GM19452 (cell line): Measurements from ENCODE around the gene CD101.
A peak's percentile ranks its signal among the peaks of the same experiment; 100 is the strongest.
"Not testable (repeated sequence)": the region's sequence is repeated elsewhere in the genome, so short reads cannot be mapped to it uniquely, and the experiment has no call there.

ENCODE experiments used
- ATAC-seq: cut with Tn5 transposase; IDR thresholded peaks from one replicate; pipeline ENCODE4 v1.9.1; 2021; ENCODE audit not compliant: unreplicated experiment

The CD101 gene, protein sequence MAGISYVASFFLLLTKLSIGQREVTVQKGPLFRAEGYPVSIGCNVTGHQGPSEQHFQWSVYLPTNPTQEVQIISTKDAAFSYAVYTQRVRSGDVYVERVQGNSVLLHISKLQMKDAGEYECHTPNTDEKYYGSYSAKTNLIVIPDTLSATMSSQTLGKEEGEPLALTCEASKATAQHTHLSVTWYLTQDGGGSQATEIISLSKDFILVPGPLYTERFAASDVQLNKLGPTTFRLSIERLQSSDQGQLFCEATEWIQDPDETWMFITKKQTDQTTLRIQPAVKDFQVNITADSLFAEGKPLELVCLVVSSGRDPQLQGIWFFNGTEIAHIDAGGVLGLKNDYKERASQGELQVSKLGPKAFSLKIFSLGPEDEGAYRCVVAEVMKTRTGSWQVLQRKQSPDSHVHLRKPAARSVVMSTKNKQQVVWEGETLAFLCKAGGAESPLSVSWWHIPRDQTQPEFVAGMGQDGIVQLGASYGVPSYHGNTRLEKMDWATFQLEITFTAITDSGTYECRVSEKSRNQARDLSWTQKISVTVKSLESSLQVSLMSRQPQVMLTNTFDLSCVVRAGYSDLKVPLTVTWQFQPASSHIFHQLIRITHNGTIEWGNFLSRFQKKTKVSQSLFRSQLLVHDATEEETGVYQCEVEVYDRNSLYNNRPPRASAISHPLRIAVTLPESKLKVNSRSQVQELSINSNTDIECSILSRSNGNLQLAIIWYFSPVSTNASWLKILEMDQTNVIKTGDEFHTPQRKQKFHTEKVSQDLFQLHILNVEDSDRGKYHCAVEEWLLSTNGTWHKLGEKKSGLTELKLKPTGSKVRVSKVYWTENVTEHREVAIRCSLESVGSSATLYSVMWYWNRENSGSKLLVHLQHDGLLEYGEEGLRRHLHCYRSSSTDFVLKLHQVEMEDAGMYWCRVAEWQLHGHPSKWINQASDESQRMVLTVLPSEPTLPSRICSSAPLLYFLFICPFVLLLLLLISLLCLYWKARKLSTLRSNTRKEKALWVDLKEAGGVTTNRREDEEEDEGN

DNA sequence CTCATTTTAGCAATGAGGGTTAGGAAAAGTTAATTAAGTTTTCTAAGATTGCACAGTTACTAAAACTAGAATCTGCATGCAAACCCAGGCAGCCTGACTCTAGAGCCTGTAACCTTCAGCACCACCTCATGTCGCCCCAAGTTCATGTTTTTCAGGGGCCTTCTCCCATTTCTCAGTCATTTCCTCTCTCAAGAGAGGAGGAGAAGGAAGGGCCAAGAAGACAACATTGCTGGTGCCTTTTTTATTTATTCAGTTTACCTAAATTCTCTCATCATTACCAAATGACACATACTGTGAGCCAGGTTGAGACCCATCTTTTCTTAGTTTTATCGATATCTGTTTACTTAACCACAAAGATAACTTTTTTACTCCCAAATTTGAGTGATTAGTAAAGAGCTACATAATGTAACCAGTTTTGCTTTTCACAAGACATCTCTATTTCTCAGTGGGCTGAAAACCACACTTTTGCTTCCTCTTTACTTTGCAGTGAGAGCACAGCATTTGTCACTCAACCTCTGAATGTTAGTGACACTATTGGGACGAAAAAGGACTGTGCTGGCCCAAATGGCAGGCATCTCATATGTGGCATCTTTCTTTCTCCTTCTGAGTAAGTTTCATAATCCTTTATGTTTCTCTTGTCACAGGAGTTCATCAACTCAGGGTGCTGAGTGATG lies at the start of gene CD101:
Gene CD101, plus strand, starts transcription at position 507 of the 674 bp plus-strand sequence. Its CDS starts 58 bp downstream, at position 565.
- peak; percentile 94 for ATAC-seq

DNA sequence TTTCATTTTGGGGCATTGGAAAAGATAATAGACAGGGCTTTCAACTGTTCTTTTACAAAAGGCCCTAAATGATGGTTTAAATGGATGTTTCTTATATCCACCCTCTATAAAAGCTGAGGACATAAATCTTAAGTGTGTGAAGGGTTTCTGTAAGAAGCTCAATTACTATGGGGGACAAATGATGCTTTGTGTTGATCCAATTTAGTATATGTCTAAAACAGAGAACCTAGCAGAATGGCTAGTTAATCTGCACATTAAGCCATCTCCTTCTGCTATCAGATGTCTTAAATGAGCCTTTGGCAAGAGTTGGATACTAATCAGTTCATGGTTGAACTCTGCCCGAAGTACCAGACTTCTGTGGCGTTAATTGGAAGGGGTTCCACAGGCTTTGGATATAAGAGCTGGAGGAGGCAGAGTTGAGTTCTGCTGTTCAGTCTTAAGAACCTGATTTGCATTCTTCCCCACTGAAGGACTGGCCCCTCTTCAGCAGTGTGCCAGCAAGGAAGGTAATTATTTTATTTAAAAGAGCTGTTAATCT lies 48.8 kb upstream of the CD101 start:
- ATAC-seq: no peak

DNA sequence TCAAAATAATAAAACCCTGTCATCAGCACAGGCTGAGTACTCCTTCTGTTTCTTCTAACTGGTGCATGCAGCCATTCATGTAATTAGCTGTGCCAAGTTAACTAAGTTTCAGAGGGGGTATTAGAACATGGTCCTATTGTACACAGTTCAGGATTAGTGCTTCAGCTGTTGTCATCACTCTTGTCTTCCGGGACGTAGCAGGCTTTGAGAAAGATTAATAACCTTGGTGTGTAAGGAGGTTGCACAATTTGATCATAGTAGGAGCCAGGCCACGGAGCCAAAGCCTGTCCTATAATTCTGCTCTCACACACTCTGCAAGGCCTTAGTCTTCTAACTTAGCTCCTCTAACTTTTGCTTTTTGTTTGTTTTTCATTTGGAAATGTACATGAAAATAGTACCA lies 47.1 kb upstream of the CD101 start:
- ATAC-seq: no peak

DNA sequence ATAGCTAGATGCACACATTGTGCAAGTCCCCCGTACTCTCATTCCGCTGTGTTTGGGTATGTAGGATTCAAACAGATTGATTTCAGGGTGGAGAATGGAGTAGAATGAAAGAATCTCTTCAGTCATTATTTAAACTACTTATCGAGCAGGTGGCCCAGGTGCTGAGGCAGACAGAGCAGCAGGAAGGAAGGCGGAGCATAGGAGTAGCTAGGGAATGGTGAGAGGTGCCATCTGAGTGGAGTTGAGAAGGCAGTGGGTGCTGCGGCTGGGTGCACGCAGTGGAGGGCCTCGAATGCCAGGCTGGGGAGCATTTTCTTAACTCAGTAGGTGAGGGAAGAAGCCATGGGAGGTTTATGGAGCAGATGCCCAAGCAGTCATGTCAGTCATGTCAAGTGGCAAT lies 45.2 kb upstream of the CD101 start:
- no peak for ATAC-seq

DNA sequence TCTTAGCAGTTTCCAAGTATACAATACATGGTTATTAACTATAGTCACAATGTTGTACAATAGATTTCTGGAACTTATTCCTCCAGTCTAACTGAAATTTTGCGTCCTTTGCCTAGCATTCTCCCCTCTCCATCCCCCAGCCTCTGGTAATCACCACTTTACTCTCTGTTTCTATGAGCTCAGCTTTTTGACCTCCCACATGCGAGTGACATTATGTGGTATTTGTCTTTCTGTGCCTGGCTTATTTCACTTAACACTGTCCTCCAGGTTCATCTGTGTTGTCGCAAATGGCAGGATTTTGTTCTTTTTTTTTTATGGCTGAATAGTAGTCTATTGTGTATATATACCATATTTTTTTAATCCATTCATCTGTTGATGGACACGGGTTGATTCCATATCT lies 43.9 kb upstream of the CD101 start:
- ATAC-seq: no peak

DNA sequence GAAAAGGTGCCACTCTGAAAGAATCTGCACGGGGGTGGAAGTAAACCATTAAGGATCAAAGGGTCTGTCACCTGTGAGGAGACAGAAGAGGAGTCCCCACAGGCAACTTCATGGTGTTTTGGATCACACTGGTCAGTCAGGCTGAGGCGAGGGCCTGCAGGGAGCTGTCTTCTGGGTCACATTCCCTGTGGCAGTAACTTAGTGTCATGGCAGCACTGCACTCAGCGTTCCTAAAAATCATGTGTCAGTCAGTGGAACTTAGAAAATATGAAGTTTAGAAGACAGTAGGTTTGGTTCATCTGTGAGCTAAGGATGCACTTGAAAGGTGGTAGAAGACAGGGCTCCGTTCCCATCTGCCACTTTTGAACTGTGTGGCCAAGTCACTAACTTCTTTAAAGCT lies 43.5 kb upstream of the CD101 start:
- ATAC-seq: no peak

DNA sequence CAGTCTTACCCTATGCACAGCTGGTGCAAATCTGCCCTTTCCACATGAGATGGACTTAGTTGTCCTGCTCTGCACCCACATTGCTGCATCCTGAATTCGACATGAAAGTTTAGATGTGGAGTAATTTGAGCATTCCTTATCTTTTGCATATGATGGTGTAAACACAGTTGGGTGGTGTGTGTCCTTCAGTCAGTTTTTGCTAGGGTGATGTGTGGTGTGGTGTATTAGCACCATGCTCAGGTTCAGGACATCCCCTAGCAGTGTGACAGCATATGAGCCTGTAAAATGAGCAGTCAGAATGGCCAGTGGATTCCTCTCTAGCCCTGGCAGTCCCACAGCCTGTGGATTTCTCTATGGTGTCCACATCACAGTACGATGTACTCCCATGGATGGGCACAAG lies 42.6 kb upstream of the CD101 start:
- ATAC-seq: no peak

DNA sequence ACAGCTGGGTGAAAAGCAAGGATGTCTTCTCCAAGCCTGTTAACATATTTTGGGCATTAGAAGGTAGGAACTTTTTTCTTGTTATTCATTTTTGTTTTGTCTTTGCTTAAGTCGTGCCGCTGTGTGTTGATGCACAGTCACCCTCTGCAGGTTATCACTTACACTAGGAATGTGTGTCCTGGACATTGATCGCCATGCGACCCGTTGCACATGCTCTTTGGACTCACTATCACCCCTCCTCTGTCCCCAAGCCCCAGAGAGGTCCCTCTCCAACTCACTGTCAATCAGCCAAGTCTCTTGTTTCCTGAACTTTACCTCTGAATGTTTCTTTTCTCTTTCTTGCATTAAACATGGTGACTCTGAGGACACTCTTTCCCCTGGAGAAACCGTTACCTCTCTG lies 40.0 kb upstream of the CD101 start:
- no peak for ATAC-seq

DNA sequence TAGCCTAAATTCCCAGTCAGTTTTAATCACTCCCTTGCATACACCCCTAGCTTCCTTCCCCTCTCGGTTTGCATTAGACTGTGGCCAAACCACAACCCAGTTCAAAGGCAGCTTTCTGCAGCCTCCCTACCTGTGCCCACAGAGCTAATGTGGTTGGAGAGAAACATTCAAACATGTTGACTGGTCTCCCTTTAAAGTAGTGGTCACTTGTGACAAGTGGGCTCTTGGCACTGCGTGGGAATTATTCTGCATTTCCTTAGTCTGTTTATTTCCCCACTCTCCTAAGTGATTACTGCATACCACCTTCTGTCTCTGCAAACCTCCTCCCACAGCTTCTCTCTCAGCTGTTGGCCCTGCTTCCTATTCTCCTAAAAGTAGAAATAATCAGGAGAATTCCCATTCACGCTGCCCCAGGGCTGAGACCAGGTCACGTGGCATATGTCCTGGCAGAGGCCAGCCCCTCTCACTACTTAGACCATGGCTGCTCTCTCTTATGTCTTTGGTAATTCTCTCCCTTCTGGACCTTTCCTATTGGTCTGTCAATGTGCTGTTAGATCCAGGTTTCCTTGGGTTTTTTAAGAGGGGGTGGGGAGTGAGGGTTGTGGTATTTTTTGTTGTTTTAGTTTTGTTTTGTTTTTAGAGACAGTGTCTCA lies 38.4 kb upstream of the CD101 start:
- ATAC-seq: no peak

DNA sequence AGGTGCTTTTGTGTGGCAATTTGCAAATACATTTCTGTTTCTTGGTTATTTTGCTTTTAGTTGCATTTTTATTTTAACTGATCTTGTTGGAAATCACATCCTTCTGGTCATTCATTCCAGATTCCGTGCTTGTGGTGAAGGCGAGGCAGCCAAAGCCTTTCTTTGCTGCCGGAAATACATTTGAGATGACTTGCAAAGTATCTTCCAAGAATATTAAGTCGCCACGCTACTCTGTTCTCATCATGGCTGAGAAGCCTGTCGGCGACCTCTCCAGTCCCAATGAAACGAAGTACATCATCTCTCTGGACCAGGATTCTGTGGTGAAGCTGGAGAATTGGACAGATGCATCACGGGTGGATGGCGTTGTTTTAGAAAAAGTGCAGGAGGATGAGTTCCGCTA lies 34.8 kb upstream of the CD101 start:
- no peak for ATAC-seq

DNA sequence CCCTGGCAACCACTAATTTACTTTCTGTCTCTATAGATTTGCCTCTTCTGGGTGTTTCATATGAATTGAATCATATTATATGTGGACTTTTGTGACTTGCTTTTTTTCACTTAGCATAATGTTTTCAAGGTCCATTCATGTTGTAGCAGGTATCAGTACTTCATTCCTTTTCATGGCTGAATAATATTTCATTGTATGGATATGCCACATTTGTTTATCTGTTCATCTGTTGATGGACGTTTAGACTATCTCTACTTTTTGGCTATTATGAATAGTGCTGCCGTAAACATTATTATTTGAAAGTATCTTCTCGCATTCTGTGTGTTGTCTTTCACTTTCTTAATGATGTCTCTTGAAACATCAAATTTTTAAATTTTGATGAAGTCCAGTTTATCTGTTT lies 32.8 kb upstream of the CD101 start:
- ATAC-seq: no peak

DNA sequence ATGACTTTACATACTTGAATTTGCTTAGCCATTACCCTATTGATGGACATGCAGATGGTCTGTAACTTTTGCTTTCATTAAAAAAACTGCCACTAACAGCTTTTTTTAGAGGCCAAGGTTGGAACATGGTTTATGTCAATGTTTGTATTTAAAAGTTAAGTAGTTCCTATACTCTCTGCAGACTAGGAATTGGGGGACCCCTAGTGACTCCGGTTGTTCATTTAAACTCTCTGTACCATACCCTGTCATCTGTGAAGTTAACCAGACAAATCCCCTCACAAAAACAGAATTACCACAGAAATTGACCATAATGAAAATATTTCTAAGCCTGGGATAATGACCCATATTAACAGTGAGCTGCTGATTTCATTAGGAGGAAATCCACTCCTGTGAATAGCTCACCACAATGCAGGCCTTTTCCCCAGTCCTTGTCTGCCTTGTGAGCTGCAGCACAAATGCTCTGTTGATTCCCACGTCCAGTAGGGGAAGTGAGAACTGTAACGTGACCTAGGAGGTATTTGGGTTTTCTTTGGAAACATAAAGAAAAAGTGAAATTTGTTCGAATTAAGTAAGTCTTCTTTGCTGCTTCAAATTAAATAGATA lies 30.2 kb upstream of the CD101 start:
- no peak for ATAC-seq

DNA sequence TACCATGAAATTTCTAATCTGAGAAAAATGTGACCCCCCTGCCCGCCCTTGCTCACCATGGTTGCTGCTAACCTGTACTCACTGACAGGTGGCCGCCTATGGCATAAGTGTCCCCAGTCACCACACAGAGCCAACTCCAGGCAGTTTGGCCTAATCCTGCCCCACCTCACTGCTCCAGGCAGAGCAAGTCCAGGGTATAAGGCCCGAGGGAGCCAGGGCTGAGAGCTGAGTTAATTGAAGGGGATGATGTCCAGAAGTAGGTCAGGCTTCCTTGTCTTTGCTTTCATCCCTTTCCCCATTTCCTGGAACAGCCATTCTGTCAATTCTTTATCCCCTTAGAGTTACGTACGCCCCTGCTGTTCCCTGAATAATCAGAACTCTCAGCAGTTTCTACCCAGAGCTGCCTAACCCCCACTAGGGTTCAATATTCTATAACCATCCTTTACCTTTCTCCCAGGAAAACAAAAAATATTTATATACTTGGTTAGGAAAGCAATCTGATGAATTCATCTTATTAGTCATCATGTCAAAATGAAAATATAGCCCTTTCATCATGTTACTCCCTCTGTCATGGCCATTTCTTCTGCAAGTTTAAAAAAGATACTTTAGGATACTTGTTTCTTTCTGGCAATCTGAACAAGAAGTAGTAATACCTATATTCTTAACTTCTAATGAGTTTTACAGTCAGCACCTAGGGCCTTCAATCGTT lies 29.4 kb upstream of the CD101 start:
- ATAC-seq: no peak

DNA sequence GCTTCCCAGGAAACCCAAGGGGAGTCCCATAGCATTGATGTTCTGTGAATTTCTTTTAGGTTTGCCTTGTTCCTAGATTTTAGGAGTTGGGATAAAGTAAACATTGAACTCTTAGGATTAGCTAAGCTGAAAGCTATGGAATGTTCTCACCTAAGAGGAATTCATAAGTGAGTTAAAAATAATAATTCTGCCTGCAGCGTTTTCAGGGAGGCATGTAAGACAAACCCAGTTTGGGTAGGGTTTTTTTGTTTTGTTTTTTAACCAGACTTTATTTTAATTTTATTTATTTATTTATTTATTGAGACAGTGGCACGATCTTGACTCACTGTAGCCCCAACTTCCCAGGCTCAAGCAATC lies 28.9 kb upstream of the CD101 start:
- ATAC-seq: no peak

DNA sequence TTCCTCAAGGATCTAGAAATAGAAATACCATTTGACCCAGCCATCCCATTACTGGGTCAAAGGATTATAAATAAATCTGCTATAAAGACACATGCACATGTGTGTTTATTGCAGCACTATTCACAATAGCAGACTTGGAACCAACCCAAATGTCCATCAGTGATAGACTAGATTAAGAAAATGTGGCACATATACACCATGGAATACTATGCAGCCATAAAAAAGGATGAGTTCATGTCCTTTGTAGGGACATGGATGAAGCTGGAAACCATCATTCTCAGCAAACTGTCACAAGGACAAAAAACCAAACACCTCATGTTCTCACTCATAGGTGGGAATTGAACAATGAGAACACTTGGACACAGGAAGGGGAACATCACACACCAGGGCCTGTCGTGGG lies 21.3 kb upstream of the CD101 start:
- not testable (repeated sequence) for ATAC-seq

DNA sequence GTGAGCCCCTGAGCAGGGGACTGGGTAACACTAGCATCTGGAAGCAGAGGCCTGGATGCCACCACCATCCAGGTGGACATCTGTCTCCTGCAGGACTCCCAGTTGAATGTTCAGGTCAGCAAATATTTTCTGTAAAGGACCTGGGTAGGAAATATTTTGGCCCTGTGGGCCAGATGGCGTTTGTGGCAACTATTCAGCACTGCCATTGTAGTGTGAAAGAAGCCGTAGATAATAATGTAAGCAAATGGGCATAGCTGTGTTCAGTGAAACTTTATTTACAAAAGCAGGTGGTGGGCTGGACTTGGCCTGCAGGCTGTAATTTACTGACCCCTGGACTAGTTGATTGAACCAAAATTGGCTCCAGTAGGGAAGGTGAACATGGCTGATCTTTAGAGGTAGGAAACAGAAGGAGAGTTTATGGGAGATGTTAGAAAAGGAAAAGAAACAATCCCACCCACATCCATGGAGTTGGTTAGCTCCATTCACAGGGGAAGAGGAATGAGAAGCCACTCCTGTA lies 20.0 kb upstream of the CD101 start:
- ATAC-seq: no peak

DNA sequence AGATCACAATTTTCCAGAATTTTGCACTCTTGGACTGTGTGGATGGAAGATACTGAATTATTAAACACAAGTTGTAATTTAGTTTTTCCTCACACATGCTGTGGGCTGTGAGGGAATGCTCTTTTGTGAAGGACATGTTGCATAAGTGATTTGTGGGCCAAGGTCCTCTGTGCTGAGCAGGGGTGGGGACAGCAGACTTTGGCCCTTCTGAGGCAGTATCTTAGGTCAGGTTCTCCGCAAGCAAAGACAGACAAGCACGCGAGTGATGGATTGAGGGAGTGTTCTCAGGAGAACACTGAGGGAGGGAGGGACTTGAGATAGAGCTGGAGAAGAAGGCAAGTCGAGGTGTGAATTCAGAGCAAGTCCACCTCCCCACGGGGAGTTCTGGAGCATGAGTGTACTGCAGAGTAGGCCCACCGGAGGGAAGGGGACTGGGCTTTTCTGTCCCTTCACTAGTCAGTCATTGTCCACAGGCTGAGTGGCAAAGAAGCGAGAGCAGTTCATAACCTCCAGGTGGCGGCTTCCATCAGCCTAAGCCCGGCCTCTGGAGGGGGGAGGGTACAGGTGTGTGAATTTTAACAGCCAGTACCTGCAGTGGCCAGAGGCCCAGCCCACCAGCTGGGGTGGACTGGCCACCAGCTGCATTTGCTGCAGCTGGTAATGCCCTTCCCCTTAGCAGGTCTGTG lies 19.1 kb upstream of the CD101 start:
- no peak for ATAC-seq

DNA sequence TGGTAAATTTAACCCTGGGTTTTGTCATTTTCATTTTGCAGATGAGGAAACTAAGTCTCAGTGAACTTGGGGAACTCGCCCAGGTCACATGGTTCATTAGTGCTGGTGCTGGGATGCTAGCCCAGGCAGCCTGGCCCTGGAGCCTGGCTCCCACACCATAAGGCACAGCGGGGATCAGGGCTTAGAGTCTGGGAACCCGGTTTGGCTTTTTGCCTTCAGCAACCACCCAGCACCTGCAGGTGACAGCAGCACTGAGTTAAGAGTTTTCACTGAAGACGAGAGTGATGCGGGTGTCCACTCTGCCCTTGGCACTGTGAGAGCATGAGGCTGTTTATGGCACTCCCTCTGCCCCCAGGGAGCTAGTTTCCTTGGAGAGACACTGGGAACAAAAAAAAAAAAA lies 18.4 kb upstream of the CD101 start:
- ATAC-seq: no peak

DNA sequence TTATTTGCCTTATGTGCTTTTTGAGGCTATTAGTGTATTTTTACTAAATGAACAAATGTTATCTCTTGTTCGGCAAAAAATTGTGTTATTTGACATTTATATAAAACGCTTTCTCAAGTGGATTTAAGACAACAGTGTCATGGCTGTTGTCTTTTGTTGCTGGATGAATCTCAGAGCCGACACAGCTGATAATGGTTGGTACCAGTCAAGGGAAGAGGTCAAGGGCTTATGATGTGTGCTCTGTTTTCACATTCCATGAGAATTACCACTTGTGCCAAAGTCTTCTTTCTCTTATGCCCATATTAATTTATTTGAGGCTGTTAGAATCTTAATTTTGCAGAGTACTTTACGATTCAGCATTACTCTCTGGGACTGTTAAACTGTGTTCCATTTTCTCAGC lies 17.9 kb upstream of the CD101 start:
- ATAC-seq: no peak
